CD4-positive, alpha-beta memory T cell (primary cell): ENCODE data around the gene ZP1. TPM values are rescaled to one million over a fixed set of nuclear protein-coding genes. Genes with fewer than 3 reads are reported as not detected.
"Not testable (repeated sequence)": the region's sequence is repeated elsewhere in the genome, so short reads cannot be mapped to it uniquely, and the experiment has no call there.

Experiments used
- CTCF ChIA-PET: fragments of 350-600 bp; sonication (Branson Sonifier 250); formaldehyde crosslinking; loops from one replicate; lab custom pipeline; 2021; ENCODE audit warnings: inconsistent platforms; ENCODE audit not compliant: partially characterized antibody; lab: Charles Lee
- POLR2A ChIA-PET: fragments of 350-600 bp; sonication (Branson Sonifier 250); formaldehyde crosslinking; loops from one replicate; lab custom pipeline; 2021; ENCODE audit not compliant: partially characterized antibody; lab: Charles Lee
- DNase-seq, 5 donors: peaks; one replicate each; pipeline versions ENCODE4 v3.0.0 to v3.0.0-alpha.2; 2020 to 2022; ENCODE audit warnings: mixed read lengths in 1 of 5
- H3K27ac ChIP-seq: one replicate; pipeline ENCODE4 v1.7.0; 2013; ENCODE audit warnings: low read depth, low read length
- H3K27me3 ChIP-seq: 2 replicates; pipeline ENCODE4 v1.7.0; 2013; ENCODE audit warnings: mild to moderate bottlenecking, low read length, moderate library complexity; ENCODE audit not compliant: insufficient read depth
- H3K36me3 ChIP-seq: 2 replicates; pipeline ENCODE4 v1.7.0; 2013; ENCODE audit warnings: mild to moderate bottlenecking, low read length, moderate library complexity; ENCODE audit not compliant: insufficient read depth
- H3K4me1 ChIP-seq: 2 replicates; pipeline ENCODE4 v1.7.0; 2013; ENCODE audit warnings: mild to moderate bottlenecking, low read length, moderate library complexity; ENCODE audit not compliant: insufficient read depth
- H3K4me3 ChIP-seq, 2 donors: one replicate each; pipeline ENCODE4 v1.7.0; 2013; ENCODE audit warnings: low read length in 2 of 2, mild to moderate bottlenecking in 1 of 2
- H3K9me3 ChIP-seq, 2 donors: one replicate each; pipeline ENCODE4 v1.7.0; 2013; ENCODE audit warnings: low read length in 2 of 2, control low read depth in 1 of 2; ENCODE audit not compliant: control insufficient read depth in 1 of 2
- H3K27ac Mint-ChIP-seq, 7 donors: one replicate each; pipeline ENCODE4 v1.8.0; 2020 to 2021; ENCODE audit warnings: mixed read lengths in 7 of 7, mild to moderate bottlenecking in 6 of 7, inconsistent platforms in 3 of 7, moderate library complexity in 3 of 7
- H3K27me3 Mint-ChIP-seq, 2 donors: one replicate each; pipeline ENCODE4 v1.8.0; 2020 to 2021; ENCODE audit warnings: mixed read lengths in 2 of 2
- H3K36me3 Mint-ChIP-seq, 2 donors: one replicate each; pipeline ENCODE4 v1.8.0; 2020 to 2021; ENCODE audit warnings: mixed read lengths in 2 of 2, inconsistent platforms in 1 of 2, mild to moderate bottlenecking in 1 of 2
- H3K4me1 Mint-ChIP-seq, 4 donors: one replicate each; pipeline ENCODE4 v1.8.0; 2020 to 2021; ENCODE audit warnings: mixed read lengths in 4 of 4, mild to moderate bottlenecking in 1 of 4
- H3K4me3 Mint-ChIP-seq, 8 donors: one replicate each; pipeline ENCODE4 v1.8.0; 2020 to 2021; ENCODE audit warnings: mixed read lengths in 8 of 8, mild to moderate bottlenecking in 7 of 8, moderate library complexity in 6 of 8, inconsistent platforms in 3 of 8
- H3K9me3 Mint-ChIP-seq, 8 donors: one replicate each; pipeline ENCODE4 v1.8.0; 2020 to 2021; ENCODE audit warnings: mixed read lengths in 8 of 8, mild to moderate bottlenecking in 5 of 8, inconsistent platforms in 3 of 8, moderate library complexity in 1 of 8
- intact Hi-C: fragments of 100-400 bp; cut with micrococcal nuclease; formaldehyde crosslinking; loops from one replicate; pipeline ENCODE4 v1.15.1; 2023
- polyA plus RNA-seq, 2 donors: library from polyadenylated mRNA; unstranded; fragments of 300-500 nt; fragmentation: Illumina TruSeq; gene quantifications; one replicate each; pipeline ENCODE4 v1.2.3, GENCODE V29; 2021
- total RNA-seq, 2 experiments: library from RNA; stranded (reverse); gene quantifications; one replicate each; pipeline ENCODE4 v1.2.3, GENCODE V29; 2021

The ZP1 gene
- total and polyA plus RNA-seq, 4 experiments from 2014 or later = 0.33 to 0.50 (median 0.41) TPM; not detected in 1

DNA sequence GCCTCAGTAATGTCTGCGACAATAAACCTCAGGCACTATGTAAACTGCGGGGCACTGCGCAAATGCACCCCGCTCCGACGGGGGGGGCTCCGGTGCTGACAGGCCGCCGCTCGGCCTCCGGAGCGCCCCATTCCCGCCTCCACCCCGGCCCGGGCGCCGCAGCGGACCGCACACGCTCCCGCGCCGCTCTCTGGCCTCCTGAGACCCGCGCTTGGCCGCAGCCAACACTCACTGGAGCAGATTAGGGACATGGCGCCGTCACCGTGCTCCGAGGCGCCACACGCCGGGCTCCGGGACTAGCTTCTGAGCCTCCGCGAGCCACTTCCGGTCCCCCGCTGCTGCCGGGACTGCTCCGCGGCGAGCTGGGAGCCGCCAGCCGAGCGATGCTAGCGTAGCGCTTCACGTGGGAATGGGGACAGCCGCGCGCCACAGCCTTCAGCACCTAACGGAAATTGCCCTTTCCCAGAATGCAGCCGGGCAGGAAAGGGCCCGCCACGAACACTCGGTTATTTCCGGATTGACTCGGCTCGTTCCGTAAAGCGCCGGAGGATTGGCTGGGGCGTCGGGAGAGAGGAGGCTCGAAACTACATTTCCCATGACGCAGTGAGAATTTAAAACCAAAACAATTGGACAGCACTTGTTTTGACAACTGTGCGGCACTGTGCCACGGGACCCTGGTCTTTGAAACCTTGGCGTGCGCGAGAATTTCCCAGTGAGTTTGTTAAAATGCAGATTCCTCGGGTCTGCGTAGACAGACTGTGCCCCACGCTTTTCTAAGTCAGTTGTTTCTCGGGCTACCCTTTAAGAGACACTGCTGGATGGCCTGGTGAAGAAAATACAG lies 39.0 kb downstream of the ZP1 start, which contains the start of gene PRPF19:
Gene PRPF19, minus strand, starts transcription at position 454 of the 841 bp plus-strand sequence. Its CDS starts 203 bp downstream, at position 251.
- Mint-ChIP-seq H3K27me3 (no peaks in the 10 kb centered on the region), H3K4me1 (peaks cover 19 to 60% (median 38%) of the 10 kb centered on the region in 4 donors), H3K27ac (peak within 1 kb of the TSS; percentile 94 to 99 (median 99)), H3K4me3 (peak within 1 kb of the TSS; percentile 82 to 94 (median 91)), H3K36me3 (peaks cover 11 to 39% of the 10 kb centered on the region in 2 donors), H3K9me3 (no peaks in the 10 kb centered on the region)
- Histone ChIP-seq H3K4me3 (peak within 1 kb of the TSS; percentile 85), H3K9me3 (no peaks in the 10 kb centered on the region), H3K4me1 (peaks cover 38% of the 10 kb centered on the region), H3K27ac (peak within 1 kb of the TSS; percentile 85), H3K36me3 (peaks cover 21% of the 10 kb centered on the region), H3K27me3 (no peaks in the 10 kb centered on the region)
- ChIA-PET POLR2A (interaction anchor here (0.7 to 7.9 kb wide), 18 partner anchors 8 to 254 kb away, joined by 3 to 111 read pairs (median 4); partner anchors contain the start of genes CD6 and TMEM109), CTCF (interaction anchor here (1.1 to 9.7 kb wide), 6 partner anchors 8 to 281 kb away, joined by 3 to 117 read pairs (median 4); partner anchors contain the start of gene TMEM109)
- DNase-seq = peak; percentile 99 to 100 (median 99)
- intact Hi-C loops = loop anchor here (1.0 to 2.0 kb wide), 4 partner anchors 8 to 426 kb away; partner anchors contain the start of genes DDB1, TKFC, TMEM109 and VPS37C

DNA sequence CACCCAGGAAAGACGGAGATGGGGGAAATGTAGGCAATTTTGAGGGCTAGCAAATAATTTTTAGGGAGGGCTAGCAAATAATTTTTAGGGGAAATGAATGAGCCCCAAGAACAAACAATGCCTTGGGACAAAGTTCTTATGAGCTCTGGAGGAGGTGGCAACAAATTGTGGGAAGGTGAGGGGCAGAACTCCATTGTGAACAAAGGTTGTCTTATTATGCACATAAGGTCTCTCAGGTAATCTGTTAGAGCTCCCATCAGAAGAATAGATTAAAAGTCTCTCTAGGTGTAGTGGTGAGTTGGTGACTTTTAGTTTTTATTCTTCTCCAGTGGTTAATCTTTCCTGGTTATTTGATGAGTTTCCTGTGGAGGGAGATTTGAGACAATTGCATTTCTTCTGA lies 41.5 kb downstream of the ZP1 start:
- Mint-ChIP-seq H3K9me3 (no peaks in the 10 kb centered on the region), H3K36me3 (peaks cover 0 to 16% of the 10 kb centered on the region in 2 donors), H3K4me3 (no peak overlapping the region), H3K4me1 (peaks cover 30 to 79% (median 52%) of the 10 kb centered on the region in 4 donors), H3K27me3 (no peaks in the 10 kb centered on the region), H3K27ac (peak overlapping the region in 3 of 7 donors; percentile 38 to 94 (median 40))
- H3K36me3 ChIP-seq = no peaks in the 10 kb centered on the region
- no peaks in the 10 kb centered on the region for H3K9me3 ChIP-seq
- peaks cover 54% of the 10 kb centered on the region for H3K4me1 ChIP-seq
- POLR2A ChIA-PET = no interaction called here
- no peak overlapping the region for H3K4me3 ChIP-seq
- no peak overlapping the region for H3K27ac ChIP-seq
- DNase-seq = no peak
- intact Hi-C loops = no loop called here
- H3K27me3 ChIP-seq = no peaks in the 10 kb centered on the region
- CTCF ChIA-PET = interaction anchor here (2.8 kb wide), 1 partner anchor 9 kb away, joined by 15 read pairs; no protein-coding TSS in a partner anchor

DNA sequence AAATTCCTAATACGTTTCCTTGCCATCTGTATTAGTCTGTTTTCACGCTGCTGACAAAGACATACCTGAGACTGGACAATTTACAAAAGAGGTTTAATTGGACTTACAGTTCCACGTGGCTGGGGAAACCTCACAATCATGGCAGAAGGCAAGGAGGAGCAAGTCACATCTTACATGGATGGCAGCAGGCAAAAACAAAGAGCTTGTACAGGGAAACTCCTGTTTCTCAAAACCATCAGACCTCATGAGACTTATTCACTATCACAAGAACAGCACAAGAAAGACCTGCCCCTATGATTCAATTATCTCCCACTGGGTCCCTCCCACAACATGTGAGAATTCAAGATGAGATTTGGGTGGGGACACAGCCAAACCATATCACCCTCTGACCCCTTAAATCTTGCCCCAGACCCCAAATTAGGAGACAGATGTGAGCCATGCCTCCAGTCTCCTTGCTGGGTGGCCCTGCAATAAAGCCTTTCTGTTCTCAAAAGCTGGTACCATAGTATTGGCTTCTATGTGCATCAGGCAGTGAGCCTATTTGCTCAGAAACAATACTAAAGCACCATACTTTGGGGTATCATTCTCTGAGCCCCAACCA lies 42.4 kb downstream of the ZP1 start:
- H3K4me3 Mint-ChIP-seq, intact Hi-C loops, H3K9me3 Mint-ChIP-seq, POLR2A ChIA-PET, DNase-seq, H3K27me3 Mint-ChIP-seq, H3K27ac ChIP-seq, H3K9me3 ChIP-seq, H3K4me3 ChIP-seq, H3K27me3 ChIP-seq, H3K36me3 ChIP-seq: not testable (repeated sequence)
- H3K27ac Mint-ChIP-seq = peak overlapping the region in 3 of 7 donors; percentile 6 to 31 (median 28)
- H3K4me1 Mint-ChIP-seq = peaks cover 27 to 75% (median 46%) of the 10 kb centered on the region in 4 donors
- CTCF ChIA-PET = interaction anchor here (2.8 kb wide), 1 partner anchor 10 kb away, joined by 15 read pairs; no protein-coding TSS in a partner anchor
- peaks cover 0 to 13% of the 10 kb centered on the region in 2 donors for H3K36me3 Mint-ChIP-seq
- H3K4me1 ChIP-seq = peaks cover 44% of the 10 kb centered on the region

DNA sequence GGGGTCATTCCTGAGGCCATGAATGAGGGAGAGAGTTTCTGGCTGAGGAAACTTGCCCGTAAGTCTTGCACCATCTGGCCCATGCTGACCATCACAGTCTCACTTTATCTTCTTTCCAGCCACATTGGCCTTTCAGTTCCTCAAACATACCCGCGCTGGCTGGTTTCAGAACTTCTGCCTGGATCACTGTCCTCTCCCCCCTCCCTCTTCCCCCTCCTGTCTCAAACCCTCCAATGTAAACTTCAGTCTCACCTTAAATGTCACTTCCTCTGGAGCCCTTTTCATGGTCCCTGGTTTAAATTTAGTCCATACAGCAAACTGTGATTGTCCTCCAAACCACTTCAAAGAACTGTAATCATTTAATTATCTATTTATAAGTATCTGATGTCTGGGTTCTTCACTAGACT lies 42.9 kb downstream of the ZP1 start:
- Histone ChIP-seq H3K27me3 (no peaks in the 10 kb centered on the region), H3K4me3 (no peak overlapping the region), H3K27ac (no peak overlapping the region), H3K36me3 (no peaks in the 10 kb centered on the region), H3K9me3 (no peaks in the 10 kb centered on the region), H3K4me1 (peaks cover 44% of the 10 kb centered on the region)
- intact Hi-C loops = no loop called here
- ChIA-PET CTCF (no interaction called here), POLR2A (no interaction called here)
- H3K4me3 Mint-ChIP-seq = peak overlapping the region in 1 of 8 donors; percentile 31
- DNase-seq = no peak
- H3K27ac Mint-ChIP-seq = peak overlapping the region in 2 of 7 donors; percentile 11 to 87
- peaks cover 0 to 12% of the 10 kb centered on the region in 2 donors for H3K36me3 Mint-ChIP-seq
- no peaks in the 10 kb centered on the region for H3K9me3 Mint-ChIP-seq
- no peaks in the 10 kb centered on the region for H3K27me3 Mint-ChIP-seq
- peaks cover 26 to 75% (median 45%) of the 10 kb centered on the region in 4 donors for H3K4me1 Mint-ChIP-seq

DNA sequence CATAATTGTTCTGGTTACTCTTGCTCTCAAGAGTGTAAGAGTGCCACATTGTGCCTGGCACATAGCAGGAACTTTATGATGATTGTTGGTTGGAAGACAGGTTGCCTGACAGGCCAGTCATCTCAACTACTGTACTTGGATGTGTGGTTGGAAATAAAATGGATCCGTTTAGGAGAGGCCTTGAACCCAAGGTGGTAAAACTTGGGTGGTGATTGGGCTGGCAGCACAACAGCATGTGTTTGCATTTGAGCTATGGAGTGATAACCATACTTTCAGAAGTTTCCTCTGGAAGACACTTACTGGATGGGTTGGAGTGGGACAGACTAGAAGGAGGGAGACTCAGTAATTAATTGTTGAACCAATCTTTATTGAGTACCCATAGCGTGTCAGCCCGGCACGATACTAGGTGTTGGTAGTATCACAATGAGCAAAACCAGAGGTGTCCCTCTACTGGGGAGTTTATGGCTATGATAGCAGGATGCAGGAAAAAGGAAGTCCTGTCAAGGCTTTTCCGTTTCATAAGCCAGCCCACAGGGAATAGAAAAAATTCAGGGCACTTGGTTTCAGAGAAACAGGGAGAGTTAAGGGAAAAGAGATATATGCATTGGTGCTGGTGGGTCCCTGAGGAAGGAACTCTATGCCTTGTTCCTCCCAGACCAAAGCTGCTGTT lies 43.5 kb downstream of the ZP1 start:
- Mint-ChIP-seq H3K27me3 (no peaks in the 10 kb centered on the region), H3K4me1 (peaks cover 29 to 75% (median 45%) of the 10 kb centered on the region in 4 donors), H3K36me3 (peaks cover 0 to 11% of the 10 kb centered on the region in 2 donors), H3K27ac (peak overlapping the region in 5 of 7 donors; percentile 16 to 98 (median 87)), H3K4me3 (peak overlapping the region in 2 of 8 donors; percentile 14 to 31), H3K9me3 (no peaks in the 10 kb centered on the region)
- peaks cover 43% of the 10 kb centered on the region for H3K4me1 ChIP-seq
- no peak for DNase-seq
- no peaks in the 10 kb centered on the region for H3K36me3 ChIP-seq
- H3K27me3 ChIP-seq = no peaks in the 10 kb centered on the region
- H3K9me3 ChIP-seq = no peaks in the 10 kb centered on the region
- no peak overlapping the region for H3K4me3 ChIP-seq
- CTCF ChIA-PET = no interaction called here
- intact Hi-C loops = no loop called here
- H3K27ac ChIP-seq = no peak overlapping the region
- POLR2A ChIA-PET = no interaction called here

DNA sequence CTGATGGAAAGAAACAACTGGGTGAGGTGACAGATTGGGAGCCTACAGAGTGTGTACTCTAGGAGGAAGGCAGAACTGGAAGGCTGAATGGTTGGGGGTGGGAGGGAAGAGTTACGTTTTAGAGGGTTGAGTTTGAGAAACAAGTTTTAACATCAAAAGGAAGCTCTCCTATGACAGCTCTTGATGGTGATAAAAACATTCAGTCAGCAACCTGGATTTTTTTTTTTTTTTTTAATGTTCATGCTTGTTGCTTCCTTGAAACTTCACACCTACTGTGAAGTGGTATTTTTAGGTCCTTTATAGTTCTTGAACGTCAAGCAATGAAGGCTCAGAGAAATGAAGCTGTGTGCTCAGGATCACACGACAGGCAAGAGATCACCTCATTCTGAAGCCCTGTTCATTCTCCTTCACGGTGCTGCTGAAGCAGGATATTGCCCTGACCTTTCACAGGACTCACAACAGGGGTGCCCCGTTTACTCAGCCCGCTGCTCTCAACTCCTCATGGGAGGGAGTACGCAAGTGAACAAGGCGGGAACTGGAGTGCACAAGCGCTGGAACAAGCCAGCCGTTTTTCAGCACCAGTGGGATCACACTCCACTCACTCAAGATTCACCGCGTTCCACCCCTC lies 45.0 kb downstream of the ZP1 start:
- Mint-ChIP-seq H3K9me3 (no peaks in the 10 kb centered on the region), H3K36me3 (peaks cover 3 to 16% of the 10 kb centered on the region in 2 donors), H3K4me1 (peaks cover 31 to 76% (median 46%) of the 10 kb centered on the region in 4 donors), H3K27ac (peak overlapping the region; percentile 87 to 98 (median 92)), H3K27me3 (no peaks in the 10 kb centered on the region), H3K4me3 (peak overlapping the region; percentile 17 to 100 (median 57))
- H3K4me3 ChIP-seq = no peak overlapping the region
- H3K36me3 ChIP-seq = no peaks in the 10 kb centered on the region
- peak; percentile 56 to 68 (median 63) for DNase-seq
- peaks cover 47% of the 10 kb centered on the region for H3K4me1 ChIP-seq
- no peaks in the 10 kb centered on the region for H3K27me3 ChIP-seq
- peak overlapping the region; percentile 96 for H3K27ac ChIP-seq
- CTCF ChIA-PET = interaction anchor here (0.7 to 5.2 kb wide), 3 partner anchors 9 to 200 kb away, joined by 3 to 117 read pairs (median 3); partner anchors contain the start of gene PRPF19
- H3K9me3 ChIP-seq = no peaks in the 10 kb centered on the region
- intact Hi-C loops = no loop called here
- POLR2A ChIA-PET = interaction anchor here (0.6 to 4.8 kb wide), 16 partner anchors 9 to 1718 kb away, joined by 3 to 111 read pairs (median 5); partner anchors contain the start of genes CD6, CYB561A3, PRPF19 and TMEM138
